ENCODE results near the gene UFD1. TPM values are rescaled to one million over a fixed set of nuclear protein-coding genes. Genes with fewer than 3 reads are reported as not detected.
"Not testable (repeated sequence)": the region's sequence is repeated elsewhere in the genome, so short reads cannot be mapped to it uniquely, and the experiment has no call there.

The UFD1 gene
- total RNA-seq, 1 experiment from 2014 or later = 146 TPM

- DNase-seq (ENCODE audit: low spot score) = no peak
Observed at GRCh38 chr22:19449422-19449767, 29.6 kb downstream of the UFD1 start.

GRCh38 chr22:19448739-19449421 lies 30.1 kb downstream of the UFD1 start:
- DNase-seq (ENCODE audit: low spot score) = no peak

GRCh38 chr22:19448076-19448607 lies 30.9 kb downstream of the UFD1 start:
- DNase-seq (ENCODE audit: low spot score) = peak; percentile 70

- DNase-seq (ENCODE audit: low spot score) = peak; percentile 94
Observed at GRCh38 chr22:19447330-19448075, 31.5 kb downstream of the UFD1 start, which contains the start of gene C22orf39. Gene C22orf39, minus strand, starts transcription at chr22:19447711. Its CDS starts 23 bp downstream, at chr22:19447688.

GRCh38 chr22:19446603-19447329 lies 32.2 kb downstream of the UFD1 start:
- no peak for DNase-seq (ENCODE audit: low spot score)

- not testable (repeated sequence) for DNase-seq (ENCODE audit: low spot score)
Observed at GRCh38 chr22:19445279-19445982, 33.6 kb downstream of the UFD1 start.

GRCh38 chr22:19443544-19444211 lies 35.3 kb downstream of the UFD1 start:
- DNase-seq (ENCODE audit: low spot score) = no peak

- DNase-seq (ENCODE audit: low spot score) = no peak
Observed at GRCh38 chr22:19442166-19442565, 36.8 kb downstream of the UFD1 start.

- DNase-seq (ENCODE audit: low spot score) = no peak
Observed at GRCh38 chr22:19440411-19441195, 38.4 kb downstream of the UFD1 start.

- no peak for DNase-seq (ENCODE audit: low spot score)
Observed at GRCh38 chr22:19438298-19438697, 40.7 kb downstream of the UFD1 start.

GRCh38 chr22:19436444-19437161 lies 42.4 kb downstream of the UFD1 start:
- not testable (repeated sequence) for DNase-seq (ENCODE audit: low spot score)

- no peak for DNase-seq (ENCODE audit: low spot score)
Observed at GRCh38 chr22:19434829-19435580, 44.0 kb downstream of the UFD1 start.

GRCh38 chr22:19434401-19434800 lies 44.6 kb downstream of the UFD1 start:
- no peak for DNase-seq (ENCODE audit: low spot score)

- DNase-seq (ENCODE audit: low spot score) = peak; percentile 98
Observed at GRCh38 chr22:19432133-19432851, 46.7 kb downstream of the UFD1 start, which contains the start of gene MRPL40. Gene MRPL40, plus strand, starts transcription at chr22:19432545. Its CDS starts 10 bp downstream, at chr22:19432555.

- peak; percentile 86 for DNase-seq (ENCODE audit: low spot score)
Observed at GRCh38 chr22:19431649-19432132, 47.3 kb downstream of the UFD1 start, which contains the start of gene HIRA. Gene HIRA, minus strand, starts transcription at chr22:19431733. Its CDS starts 257 bp downstream, at chr22:19431476.

GRCh38 chr22:19430890-19431541 lies 48.0 kb downstream of the UFD1 start:
- DNase-seq (ENCODE audit: low spot score) = peak; percentile 68

Measured in HT-29 (cell line).